HepG2 (cell line): ENCODE data around the gene EEF2. TPM values are rescaled to one million over a fixed set of nuclear protein-coding genes. Genes with fewer than 3 reads are reported as not detected.

Source experiments
- ATAC-seq: fragments of 200-7000 bp; cut with Tn5 transposase; 3 replicates; pipeline ENCODE4 v1.9.1; 2020; ENCODE audit warnings: mild to moderate bottlenecking, moderate library complexity
- BruUV-seq: library from RNA; stranded (reverse); fragments of 400-500 nt; replicated peaks from 2 replicates; lab custom pipeline; 2021; lab: Mats Ljungman, UMichigan
- CTCF ChIA-PET: fragments of 300-600 bp; formaldehyde crosslinking; extraction: SDS; loops from one replicate; lab custom pipeline; 2021; ENCODE audit warnings: low total read pairs, inconsistent platforms, low intra/inter-chr PET ratio; lab: Yijun Ruan, JAX
- POLR2A ChIA-PET: fragments of 350-600 bp; sonication (Branson Sonifier 250); formaldehyde crosslinking; loops from one replicate; lab custom pipeline; 2020; ENCODE audit warnings: antibody characterized with exemption, inconsistent platforms; lab: Yijun Ruan, JAX
- DNase-seq: peaks from one replicate; pipeline ENCODE4 v3.0.0-alpha.2; 2015; ENCODE audit warnings: low spot score
- FAIRE-seq: peaks from 3 replicates; lab custom pipeline; 2011; peaks lifted over from hg19 to GRCh38; lab: Jason Lieb, UNC
- H2AFZ ChIP-seq: one replicate; pipeline ENCODE4 v1.6.1; 2011; ENCODE audit warnings: low read length, inconsistent platforms
- H3K27ac ChIP-seq: fragments of 300-600 bp; 3 replicates; pipeline ENCODE4 v1.8.0; 2011; ENCODE audit warnings: mixed run types, mild to moderate bottlenecking, mixed read lengths, low read length, inconsistent platforms; ENCODE audit not compliant: insufficient read depth; ENCODE audit errors: extremely low read length
- H3K27me3 ChIP-seq, 2 experiments: fragments of 200-600 bp in 1 of 2; 2 replicates in 1 of 2; 3 replicates in 1 of 2; pipeline versions ENCODE4 v1.6.0 to v1.8.0; 2011; ENCODE audit warnings: low read length in 2 of 2, mild to moderate bottlenecking in 2 of 2, moderate library complexity in 2 of 2, inconsistent platforms in 1 of 2; ENCODE audit not compliant: insufficient read depth in 2 of 2, control insufficient read depth in 1 of 2
- H3K36me3 ChIP-seq, 2 experiments: fragments of 200-600 bp in 1 of 2; replicated peaks in 1 of 2; 2 replicates in 1 of 2; 3 replicates in 1 of 2; pipeline versions ENCODE4 v1.5.1 to v1.8.0; 2011; ENCODE audit warnings: low read length in 2 of 2, inconsistent platforms in 1 of 2; ENCODE audit not compliant: insufficient read depth in 2 of 2, control insufficient read depth in 1 of 2
- H3K4me1 ChIP-seq: 2 replicates; pipeline ENCODE4 v1.5.1; 2012; ENCODE audit warnings: low read length, inconsistent platforms; ENCODE audit not compliant: insufficient read depth
- H3K4me2 ChIP-seq: 2 replicates; pipeline ENCODE4 v1.6.0; 2011; ENCODE audit warnings: low read depth, low read length, inconsistent platforms
- H3K4me3 ChIP-seq, 3 experiments: fragments of 200-600 bp in 1 of 3; sonication (generic), shearing (Covaris generic) in 1 of 3; replicated peaks in 1 of 3; 2 replicates each; pipeline ENCODE4 v1.5.1; 2011 to 2016; ENCODE audit warnings: low read length in 3 of 3, inconsistent platforms in 2 of 3, low read depth in 2 of 3, mild to moderate bottlenecking in 2 of 3, control low read depth in 1 of 3, mixed read lengths in 1 of 3; ENCODE audit not compliant: insufficient read depth in 1 of 3
- H3K79me2 ChIP-seq: one replicate; pipeline ENCODE4 v1.6.1; 2011; ENCODE audit warnings: low read length, inconsistent platforms; ENCODE audit not compliant: insufficient read depth
- H3K9ac ChIP-seq: 2 replicates; pipeline ENCODE4 v1.6.0; 2011; ENCODE audit warnings: mild to moderate bottlenecking, low read depth, low read length, inconsistent platforms; ENCODE audit not compliant: insufficient read depth
- H3K9me3 ChIP-seq: 2 replicates; pipeline ENCODE4 v1.5.1; 2012; ENCODE audit warnings: mild to moderate bottlenecking, low read length
- H4K20me1 ChIP-seq: 2 replicates; pipeline ENCODE4 v1.6.0; 2011; ENCODE audit warnings: inconsistent platforms, mild to moderate bottlenecking, low read length, moderate library complexity; ENCODE audit not compliant: insufficient read depth
- ARHGAP35 ChIP-seq: sonication (generic); formaldehyde crosslinking; IDR thresholded peaks from 2 replicates; pipeline ENCODE4 v1.9.0; 2022; ENCODE audit warnings: mild to moderate bottlenecking, inconsistent platforms, moderate library complexity, missing genetic modification reagents, borderline replicate concordance
- NFYB ChIP-seq: sonication (generic); formaldehyde crosslinking; IDR thresholded peaks from 2 replicates; pipeline ENCODE4 v1.4.0; 2020; ENCODE audit warnings: missing genetic modification reagents
- RBFOX2 ChIP-seq: fragments of 200-400 bp; formaldehyde crosslinking; IDR thresholded peaks from 2 replicates; pipeline ENCODE4 v1.6.1; 2017; ENCODE audit warnings: low read depth, mild to moderate bottlenecking, low read length
- SAP130 ChIP-seq: IDR thresholded peaks from 2 replicates; pipeline ENCODE4 v1.6.1; 2016; ENCODE audit warnings: low read depth
- STAT5B ChIP-seq: sonication (generic); formaldehyde crosslinking; IDR thresholded peaks from 2 replicates; pipeline ENCODE4 v1.4.0; 2020; ENCODE audit warnings: missing genetic modification reagents
- ZBTB26 ChIP-seq: IDR thresholded peaks from 2 replicates; pipeline ENCODE4 v1.6.1; 2016; ENCODE audit warnings: missing compliant biosample characterization, missing genetic modification reagents, borderline replicate concordance
- WGBS: methylation state at CpG from one replicate; pipeline ENCODE4 v1.1.6; 2017; ENCODE audit warnings: low lambda C conversion rate; 5-methylcytosine and 5-hydroxymethylcytosine counted together
- in situ Hi-C: cut with HindIII; loops from 2 replicates; pipeline ENCODE4 v1.10.0; 2017; ENCODE audit warnings: low pct_unique_long_range_greater_than_20kb; ENCODE audit not compliant: extremely low pct_ligation_motif_present
- intact Hi-C: fragments of 100-400 bp; cut with micrococcal nuclease; formaldehyde crosslinking; loops from one replicate; pipeline ENCODE4 v1.10.0; 2022; ENCODE audit not compliant: unreplicated experiment
- polyA plus RNA-seq, 8 experiments: library from polyadenylated mRNA; depleted of rRNA in 3 of 8; stranded (reverse) in 7 of 8; unstranded in 1 of 8; fragments of >200 nt; fragmentation: Illumina TruSeq in 4 of 8; extraction: Trizol in 4 of 8; gene quantifications; 2 replicates each; pipeline versions ENCODE4 v1.2.1 to v1.2.3, GENCODE V29; 2011 to 2016; ENCODE audit warnings: low read depth in 4 of 8, missing spikeins in 1 of 8, mixed read lengths in 1 of 8; ENCODE audit not compliant: insufficient read depth in 1 of 8
- total RNA-seq, 5 experiments: library from RNA; depleted of rRNA; stranded (reverse); fragments of >200 nt; fragmentation: Illumina TruSeq; extraction: Trizol; gene quantifications; 2 replicates each; pipeline ENCODE4 v1.2.3, GENCODE V29; 2016; ENCODE audit warnings: low read depth in 1 of 5
- TF ChIP-seq, protein P1 (sequence below), 2 experiments: sonication (generic) in 1 of 2; formaldehyde crosslinking in 1 of 2; IDR thresholded peaks; 2 replicates each; pipeline versions ENCODE4 v1.4.0 to v1.6.1; 2018 to 2020; ENCODE audit warnings: missing genetic modification reagents in 2 of 2, borderline replicate concordance in 1 of 2, low read depth in 1 of 2, mild to moderate bottlenecking in 1 of 2, missing biosample characterization in 1 of 2

EEF2 gene
- total and polyA plus RNA-seq, 2 of the 13 experiments (the other 11 are each of a cell fraction or from before 2014, with no cell fraction given): 1,441 to 1,777 TPM

- in situ Hi-C loops (no loop called here), intact Hi-C loops (no loop called here)
- Histone ChIP-seq H4K20me1 (no peaks in the 10 kb centered on the region), H3K79me2 (peaks cover 12% of the 10 kb centered on the region), H3K27me3 (no peaks in the 10 kb centered on the region), H3K27ac (no peak overlapping the region), H3K4me3 (no peak overlapping the region), H3K4me1 (no peaks in the 10 kb centered on the region), H3K4me2 (no peak overlapping the region), H2AFZ (no peak overlapping the region), H3K9me3 (no peaks in the 10 kb centered on the region), H3K36me3 (peaks cover 18 to 21% of the 10 kb centered on the region in 2 experiments; a peak in 4 of 5 replicates), H3K9ac (no peak overlapping the region)
- no TSS peak for BruUV-seq
- CTCF ChIA-PET: no interaction called here
- DNase-seq: no peak
- POLR2A ChIA-PET: no interaction called here
- ATAC-seq: no peak
- WGBS: over 99% methylated on average over 10 of the region's 19 CpGs
- TF ChIP-seq, protein P1, sequence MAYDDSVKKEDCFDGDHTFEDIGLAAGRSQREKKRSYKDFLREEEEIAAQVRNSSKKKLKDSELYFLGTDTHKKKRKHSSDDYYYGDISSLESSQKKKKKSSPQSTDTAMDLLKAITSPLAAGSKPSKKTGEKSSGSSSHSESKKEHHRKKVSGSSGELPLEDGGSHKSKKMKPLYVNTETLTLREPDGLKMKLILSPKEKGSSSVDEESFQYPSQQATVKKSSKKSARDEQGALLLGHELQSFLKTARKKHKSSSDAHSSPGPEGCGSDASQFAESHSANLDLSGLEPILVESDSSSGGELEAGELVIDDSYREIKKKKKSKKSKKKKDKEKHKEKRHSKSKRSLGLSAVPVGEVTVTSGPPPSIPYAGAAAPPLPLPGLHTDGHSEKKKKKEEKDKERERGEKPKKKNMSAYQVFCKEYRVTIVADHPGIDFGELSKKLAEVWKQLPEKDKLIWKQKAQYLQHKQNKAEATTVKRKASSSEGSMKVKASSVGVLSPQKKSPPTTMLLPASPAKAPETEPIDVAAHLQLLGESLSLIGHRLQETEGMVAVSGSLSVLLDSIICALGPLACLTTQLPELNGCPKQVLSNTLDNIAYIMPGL (CRISPR knock-in tag; IDR thresholded peaks at IDR 0.05; ENCODE audit: borderline replicate concordance in 1 of 2, low read depth in 1 of 2): no peak
- TF ChIP-seq STAT5B (CRISPR knock-in tag) (no peak), NFYB (CRISPR knock-in tag) (no peak), ARHGAP35 (no peak), SAP130 (no peak), ZBTB26 (CRISPR knock-in tag) (no peak), RBFOX2 (0 out of 2 replicates have a peak, but pooled peaks have one; percentile 13)
- no peak for FAIRE-seq
Observed at GRCh38 chr19:4018775-4019504, 33.7 kb upstream of the EEF2 start.
